Kidney epithelial cell (primary cell): ENCODE results near the gene SPACA1. TPM values are rescaled to one million over a fixed set of nuclear protein-coding genes. Genes with fewer than 3 reads are reported as not detected.

Source experiments
- DNase-seq: peaks from one replicate; pipeline ENCODE4 v3.0.0-alpha.2; 2010; ENCODE audit warnings: low read depth
- H3K27me3 ChIP-seq: 2 replicates; pipeline ENCODE4 v1.6.0; 2011; ENCODE audit warnings: low read length; ENCODE audit not compliant: control insufficient read depth, insufficient read depth
- H3K36me3 ChIP-seq: 2 replicates; pipeline ENCODE4 v1.5.1; 2011; ENCODE audit warnings: low read length; ENCODE audit not compliant: control insufficient read depth, insufficient read depth
- H3K4me3 ChIP-seq: 2 replicates; pipeline ENCODE4 v1.5.1; 2011; ENCODE audit warnings: low read depth, mild to moderate bottlenecking, control low read depth, low read length
- CTCF ChIP-seq: IDR thresholded peaks from 2 replicates; pipeline ENCODE4 v1.5.1; 2011; ENCODE audit warnings: mild to moderate bottlenecking, moderate library complexity, low read length, control low read depth, inconsistent platforms; ENCODE audit not compliant: insufficient read depth, poor library complexity, severe bottlenecking
- total RNA-seq: library from RNA; depleted of rRNA; stranded (reverse); fragments of >200 nt; gene quantifications from 2 replicates; pipeline ENCODE4 v1.2.3, GENCODE V29; 2015

SPACA1 gene
- total RNA-seq, 1 donor from 2014 or later = not detected

GRCh38 chr6:88105741-88106340 is 58.2 kb downstream of the SPACA1 start:
- Histone ChIP-seq H3K4me3 (no peak overlapping the region), H3K27me3 (no peaks in the 10 kb centered on the region), H3K36me3 (no peaks in the 10 kb centered on the region)
- no peak for DNase-seq
- no peak for TF ChIP-seq CTCF

GRCh38 chr6:88107241-88107640 is 59.6 kb downstream of the SPACA1 start:
- DNase-seq = no peak
- Histone ChIP-seq H3K36me3 (no peaks in the 10 kb centered on the region), H3K4me3 (no peak overlapping the region), H3K27me3 (no peaks in the 10 kb centered on the region)
- no peak for TF ChIP-seq CTCF

GRCh38 chr6:88111991-88112390 is 64.3 kb downstream of the SPACA1 start:
- H3K27me3 ChIP-seq = no peaks in the 10 kb centered on the region
- H3K4me3 ChIP-seq = no peak overlapping the region
- no peak for TF ChIP-seq CTCF
- H3K36me3 ChIP-seq = no peaks in the 10 kb centered on the region
- no peak for DNase-seq

- no peaks in the 10 kb centered on the region for H3K27me3 ChIP-seq
- TF ChIP-seq CTCF = no peak
- no peak overlapping the region for H3K4me3 ChIP-seq
- DNase-seq = no peak
- no peaks in the 10 kb centered on the region for H3K36me3 ChIP-seq
These were observed 67.2 kb downstream of the SPACA1 start for GRCh38 chr6:88114838-88115237.

- DNase-seq = no peak
- no peaks in the 10 kb centered on the region for H3K36me3 ChIP-seq
- no peaks in the 10 kb centered on the region for H3K27me3 ChIP-seq
- H3K4me3 ChIP-seq = no peak overlapping the region
- TF ChIP-seq CTCF = no peak
These were observed 67.7 kb downstream of the SPACA1 start for GRCh38 chr6:88115307-88115706.

GRCh38 chr6:88116276-88116675 is 68.6 kb downstream of the SPACA1 start:
- no peaks in the 10 kb centered on the region for H3K36me3 ChIP-seq
- no peak for TF ChIP-seq CTCF
- no peak overlapping the region for H3K4me3 ChIP-seq
- no peaks in the 10 kb centered on the region for H3K27me3 ChIP-seq
- DNase-seq = no peak
